MM.1S (cell line): Measurements from ENCODE around the gene PRRG1.
"Not testable (repeated sequence)": the region's sequence is repeated elsewhere in the genome, so short reads cannot be mapped to it uniquely, and the experiment has no call there.

Experiments used
- EZH2 ChIP-seq: fragments of 300-600 bp; sonication (generic); optimal IDR thresholded peaks from 2 replicates; pipeline ENCODE3; 2017; ENCODE audit warnings: low read depth, mild to moderate bottlenecking, antibody characterized with exemption, low read length, mixed read lengths
- EZH2phosphoT487 ChIP-seq: fragments of 300-600 bp; sonication (generic); IDR thresholded peaks from 2 replicates; pipeline ENCODE4 v1.6.1; 2018; ENCODE audit warnings: antibody characterized with exemption, low read length
- TF ChIP-seq, protein P1 (sequence below): fragments of 300-600 bp; sonication (generic); IDR thresholded peaks from 2 replicates; pipeline ENCODE4 v1.5.1; 2016; ENCODE audit warnings: antibody characterized with exemption, low read length, mixed read lengths

DNA sequence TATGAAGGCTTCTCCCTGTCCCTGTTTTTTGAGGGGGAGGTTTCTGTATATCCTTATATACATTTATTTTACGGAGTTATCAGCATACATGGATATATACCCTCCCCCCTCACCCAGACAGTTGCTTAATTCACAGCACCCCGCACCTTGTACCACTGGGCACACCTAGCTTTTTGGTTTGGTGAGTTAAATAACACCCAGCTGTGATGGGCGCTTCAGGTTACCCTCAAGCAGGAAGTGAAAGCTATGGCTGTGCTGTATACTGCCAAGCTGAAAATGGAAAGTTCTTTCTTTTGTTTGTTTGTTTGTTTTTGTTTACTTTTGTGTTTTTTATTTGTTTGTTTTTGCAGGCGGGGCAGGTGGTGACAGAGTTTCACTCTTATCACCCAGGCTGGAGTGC is 150.5 kb downstream of the PRRG1 start:
- TF ChIP-seq, protein P1, sequence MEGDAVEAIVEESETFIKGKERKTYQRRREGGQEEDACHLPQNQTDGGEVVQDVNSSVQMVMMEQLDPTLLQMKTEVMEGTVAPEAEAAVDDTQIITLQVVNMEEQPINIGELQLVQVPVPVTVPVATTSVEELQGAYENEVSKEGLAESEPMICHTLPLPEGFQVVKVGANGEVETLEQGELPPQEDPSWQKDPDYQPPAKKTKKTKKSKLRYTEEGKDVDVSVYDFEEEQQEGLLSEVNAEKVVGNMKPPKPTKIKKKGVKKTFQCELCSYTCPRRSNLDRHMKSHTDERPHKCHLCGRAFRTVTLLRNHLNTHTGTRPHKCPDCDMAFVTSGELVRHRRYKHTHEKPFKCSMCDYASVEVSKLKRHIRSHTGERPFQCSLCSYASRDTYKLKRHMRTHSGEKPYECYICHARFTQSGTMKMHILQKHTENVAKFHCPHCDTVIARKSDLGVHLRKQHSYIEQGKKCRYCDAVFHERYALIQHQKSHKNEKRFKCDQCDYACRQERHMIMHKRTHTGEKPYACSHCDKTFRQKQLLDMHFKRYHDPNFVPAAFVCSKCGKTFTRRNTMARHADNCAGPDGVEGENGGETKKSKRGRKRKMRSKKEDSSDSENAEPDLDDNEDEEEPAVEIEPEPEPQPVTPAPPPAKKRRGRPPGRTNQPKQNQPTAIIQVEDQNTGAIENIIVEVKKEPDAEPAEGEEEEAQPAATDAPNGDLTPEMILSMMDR = not testable (repeated sequence)
- not testable (repeated sequence) for TF ChIP-seq EZH2, EZH2phosphoT487
